Peyer's patch (tissue), 4 donors: ENCODE measurements around the gene PSAPL1.

Experiments used
- POLR2A ChIP-seq, 2 donors: fragments of 450-650 bp; IDR thresholded peaks; one replicate each; pipeline ENCODE4 v1.5.1; 2017; ENCODE audit warnings: antibody characterized with exemption in 2 of 2, mild to moderate bottlenecking in 2 of 2, moderate library complexity in 2 of 2
- TF ChIP-seq, protein P1 (sequence below), 6 experiments: fragments of 450-650 bp in 4 of 6; fragments of 200-600 bp in 2 of 6; sonication (generic) in 1 of 6; IDR thresholded peaks; one replicate each; pipeline ENCODE4 v1.5.1; 2017 to 2019; ENCODE audit warnings: antibody characterized with exemption in 6 of 6, mild to moderate bottlenecking in 3 of 6, moderate library complexity in 1 of 6

DNA sequence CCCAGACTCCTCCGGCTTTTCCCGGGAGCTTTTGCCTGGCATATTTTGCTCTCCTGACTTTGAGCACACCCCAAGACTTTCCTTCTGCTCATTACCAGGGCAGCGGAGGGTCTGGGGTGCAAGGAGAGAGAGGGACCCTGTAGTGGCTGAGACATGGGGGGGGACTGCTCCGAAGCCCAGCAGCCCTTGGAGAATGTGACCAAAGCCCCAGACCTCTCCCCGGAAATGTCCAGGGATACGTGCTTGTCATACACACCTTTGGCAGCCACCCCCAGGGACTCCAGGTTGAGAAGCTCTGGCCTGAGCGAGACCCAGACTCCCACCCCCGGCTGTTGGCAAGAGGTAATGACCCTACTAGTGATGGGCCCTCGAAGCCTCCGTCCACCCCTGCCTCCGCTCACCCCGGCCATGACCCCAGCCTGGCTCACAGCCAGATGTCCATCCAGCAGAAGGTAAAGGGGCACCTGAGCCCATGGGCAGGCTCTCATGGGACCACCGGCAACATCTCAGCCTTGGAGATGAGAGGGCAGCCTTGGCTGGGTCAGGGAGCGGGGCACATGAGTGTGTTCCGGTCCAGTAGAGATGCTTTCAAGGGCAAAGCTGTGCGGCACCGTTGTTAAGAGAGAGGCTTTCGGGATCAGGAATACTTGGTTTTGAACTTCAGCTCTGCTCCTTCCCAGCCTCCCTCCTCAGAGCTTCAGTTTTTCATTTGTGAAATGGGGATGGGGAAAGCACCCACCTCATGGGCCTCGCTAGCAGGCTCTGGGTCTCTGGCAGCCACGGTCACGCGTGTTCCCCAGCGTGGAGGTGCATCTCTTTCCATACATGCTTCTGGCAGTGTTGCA is 2.0 kb downstream of the PSAPL1 start:
- TF ChIP-seq, protein P1, sequence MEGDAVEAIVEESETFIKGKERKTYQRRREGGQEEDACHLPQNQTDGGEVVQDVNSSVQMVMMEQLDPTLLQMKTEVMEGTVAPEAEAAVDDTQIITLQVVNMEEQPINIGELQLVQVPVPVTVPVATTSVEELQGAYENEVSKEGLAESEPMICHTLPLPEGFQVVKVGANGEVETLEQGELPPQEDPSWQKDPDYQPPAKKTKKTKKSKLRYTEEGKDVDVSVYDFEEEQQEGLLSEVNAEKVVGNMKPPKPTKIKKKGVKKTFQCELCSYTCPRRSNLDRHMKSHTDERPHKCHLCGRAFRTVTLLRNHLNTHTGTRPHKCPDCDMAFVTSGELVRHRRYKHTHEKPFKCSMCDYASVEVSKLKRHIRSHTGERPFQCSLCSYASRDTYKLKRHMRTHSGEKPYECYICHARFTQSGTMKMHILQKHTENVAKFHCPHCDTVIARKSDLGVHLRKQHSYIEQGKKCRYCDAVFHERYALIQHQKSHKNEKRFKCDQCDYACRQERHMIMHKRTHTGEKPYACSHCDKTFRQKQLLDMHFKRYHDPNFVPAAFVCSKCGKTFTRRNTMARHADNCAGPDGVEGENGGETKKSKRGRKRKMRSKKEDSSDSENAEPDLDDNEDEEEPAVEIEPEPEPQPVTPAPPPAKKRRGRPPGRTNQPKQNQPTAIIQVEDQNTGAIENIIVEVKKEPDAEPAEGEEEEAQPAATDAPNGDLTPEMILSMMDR (IDR thresholded peaks at IDR 0.05): no peak
- no peak for TF ChIP-seq POLR2A (IDR thresholded peaks at IDR 0.05)
